Measurements from ENCODE around the gene TYMS.

- no peak for TF ChIP-seq CTCF (IDR thresholded peaks at IDR 0.05; ENCODE audit: extremely low read depth in 1 of 2, insufficient read depth in 1 of 2, low read depth in 1 of 2, low read length in 2 of 2)
- TF ChIP-seq FOS (IDR thresholded peaks at IDR 0.05; ENCODE audit: borderline replicate concordance, insufficient read depth, low read length), result no peak
- no peak for TF ChIP-seq EZH2 (IDR thresholded peaks at IDR 0.05; ENCODE audit: borderline replicate concordance, low read depth, low read length, severe bottlenecking)
- no peak for TF ChIP-seq POLR2A (IDR thresholded peaks at IDR 0.05; ENCODE audit: low read depth, low read length)
- TF ChIP-seq POLR2AphosphoS5 (IDR thresholded peaks at IDR 0.05; ENCODE audit: insufficient read depth, low read depth, low read length), result no peak
- TF ChIP-seq MAX (IDR thresholded peaks at IDR 0.05; ENCODE audit: insufficient read depth, insufficient read length), result no peak
- no peak for TF ChIP-seq MYC (IDR thresholded peaks at IDR 0.05; ENCODE audit: low read depth, low read length)
- no peak for TF ChIP-seq JUN (IDR thresholded peaks at IDR 0.05; ENCODE audit: borderline replicate concordance, insufficient read depth, insufficient read length, low read depth)
- TF ChIP-seq GATA2 (IDR thresholded peaks at IDR 0.05; ENCODE audit: insufficient read depth, insufficient read length, low read depth, low read length), result no peak
Observed at GRCh38 chr18:673769-674168, 16.3 kb downstream of the TYMS start.
